ENCODE results near the gene RPS21.

The RPS21 gene

DNA sequence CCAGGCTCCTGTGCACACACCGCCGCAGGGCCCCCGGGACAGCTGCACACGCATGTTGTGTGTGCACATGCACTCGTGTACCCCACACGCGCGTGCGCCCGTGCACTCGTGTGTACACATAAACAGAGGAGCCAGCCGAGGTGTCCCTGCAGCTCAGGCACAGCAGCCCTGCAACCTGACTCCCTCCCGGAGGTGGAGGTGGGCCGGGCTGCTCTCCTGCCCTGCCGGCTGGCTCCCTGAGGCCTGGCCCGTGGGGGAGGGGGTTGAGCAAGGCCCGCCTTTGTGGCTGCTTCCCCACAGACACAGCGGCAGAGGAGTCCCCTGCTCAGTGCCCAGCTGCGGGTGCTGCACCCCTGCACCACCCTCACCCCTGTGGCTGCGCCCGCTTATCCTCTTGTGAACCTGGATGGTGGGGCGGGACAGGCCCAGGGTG is 39.8 kb downstream of the RPS21 start:
- DNase-seq (ENCODE audit: low read depth), result no peak

DNA sequence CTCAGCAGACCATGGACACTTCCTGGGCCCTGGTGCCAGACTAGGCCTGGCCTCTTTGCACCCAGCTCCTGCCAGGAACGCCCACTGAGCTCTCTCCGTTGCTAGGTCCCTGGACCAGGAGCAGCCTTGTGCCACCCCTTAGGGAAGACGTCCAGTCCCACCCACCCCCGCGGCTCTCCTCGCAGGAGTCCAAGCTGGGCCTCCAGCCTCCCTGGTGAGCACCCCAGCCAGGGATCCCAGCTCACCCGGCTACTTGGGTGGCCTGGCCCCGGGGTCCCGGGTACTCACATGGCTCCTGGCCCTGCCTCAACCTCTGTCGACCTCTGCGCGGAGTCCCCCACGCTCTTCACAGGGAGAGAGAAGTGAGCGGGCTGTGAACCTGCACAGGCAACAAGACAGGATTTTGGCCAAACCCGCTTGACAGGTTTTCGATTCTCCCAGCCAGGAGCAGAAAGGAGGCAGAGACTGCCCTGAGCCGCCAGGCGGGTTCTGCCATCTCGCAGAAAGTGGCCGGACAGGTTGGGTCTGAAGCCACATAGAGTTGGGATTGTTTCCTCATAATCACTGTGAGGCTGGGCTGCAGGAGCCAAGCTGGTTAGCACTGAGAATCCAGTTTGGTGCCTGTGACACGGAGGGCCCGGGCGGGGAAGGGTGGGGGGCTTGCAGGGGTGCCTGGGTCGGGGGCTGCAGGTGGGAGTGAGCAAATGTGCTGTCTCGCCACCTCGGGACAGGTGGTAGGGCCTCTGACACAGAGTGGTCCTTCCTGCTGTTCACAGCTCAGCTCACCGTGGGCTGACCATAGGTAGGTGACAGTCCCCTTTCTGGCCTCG is 40.5 kb downstream of the RPS21 start, which contains the start of gene RBBP8NL:
Gene RBBP8NL, minus strand, starts transcription at position 368 of the 830 bp plus-strand sequence. CDS start 7,892 bp downstream, outside the sequence.
- no peak for DNase-seq (ENCODE audit: low read depth)

DNA sequence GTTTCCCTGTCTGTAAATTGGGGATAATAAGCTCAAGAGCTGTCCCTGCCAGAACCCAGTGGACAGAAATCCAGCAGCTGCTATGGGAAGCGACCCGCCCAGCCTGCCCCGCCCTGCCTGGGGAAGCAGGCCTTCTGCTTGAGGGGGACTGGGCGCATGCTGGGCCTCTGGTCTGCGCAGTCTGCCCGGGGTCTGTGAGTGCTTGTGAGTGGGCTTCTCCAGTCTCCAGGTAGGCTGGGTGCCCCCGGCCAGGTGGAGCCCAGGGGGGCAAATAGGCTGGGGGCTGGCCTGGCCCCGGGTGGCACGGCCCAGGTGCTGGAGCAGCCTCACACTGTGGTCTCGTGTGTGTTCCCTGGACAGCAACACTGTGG is 41.1 kb downstream of the RPS21 start:
- DNase-seq (ENCODE audit: low read depth), result no peak

DNA sequence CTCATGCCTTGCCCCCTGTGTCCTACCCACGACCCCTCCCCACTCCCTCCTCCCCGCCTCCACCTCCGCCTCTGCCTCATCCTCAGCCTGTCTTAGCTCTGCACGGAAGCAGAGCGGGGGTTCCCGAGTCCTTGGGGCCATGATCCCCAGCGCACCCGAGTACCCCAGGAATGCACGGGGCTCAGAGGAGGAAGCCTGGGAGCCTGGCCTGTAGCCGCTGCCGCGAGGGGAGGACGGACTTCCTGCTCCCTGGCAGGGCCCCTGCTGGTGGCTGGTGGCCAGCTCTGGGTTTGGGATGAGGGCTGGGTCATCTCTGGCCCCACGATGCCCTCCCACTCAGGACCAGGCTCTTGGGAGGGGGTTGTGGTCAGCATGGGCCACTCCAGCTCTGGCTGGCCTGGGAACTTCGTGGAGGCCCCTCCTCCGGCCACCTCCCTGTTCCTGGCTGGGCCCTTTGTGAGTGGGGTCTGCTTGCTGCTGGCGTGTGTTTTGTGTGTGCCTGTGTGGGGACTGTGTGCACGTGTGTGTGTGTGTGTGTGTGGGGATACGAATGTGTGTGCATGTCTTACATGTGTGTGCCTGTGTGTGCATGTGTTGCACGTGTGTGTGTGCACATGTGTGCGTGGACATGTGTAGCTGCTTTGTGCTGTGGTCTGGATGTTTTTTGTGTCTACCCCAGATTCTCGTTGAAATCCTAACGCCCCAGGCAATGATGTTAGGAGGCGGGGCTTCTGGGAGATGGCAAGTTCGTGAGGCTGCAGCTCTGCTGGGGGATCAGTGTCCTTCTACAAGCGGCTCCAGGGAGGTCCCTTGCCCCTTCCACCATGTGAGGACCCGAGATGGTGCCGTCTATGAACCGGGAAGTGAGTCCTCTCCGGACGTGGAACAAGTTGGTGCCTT is 41.7 kb downstream of the RPS21 start:
- DNase-seq (ENCODE audit: low read depth), result no peak

DNA sequence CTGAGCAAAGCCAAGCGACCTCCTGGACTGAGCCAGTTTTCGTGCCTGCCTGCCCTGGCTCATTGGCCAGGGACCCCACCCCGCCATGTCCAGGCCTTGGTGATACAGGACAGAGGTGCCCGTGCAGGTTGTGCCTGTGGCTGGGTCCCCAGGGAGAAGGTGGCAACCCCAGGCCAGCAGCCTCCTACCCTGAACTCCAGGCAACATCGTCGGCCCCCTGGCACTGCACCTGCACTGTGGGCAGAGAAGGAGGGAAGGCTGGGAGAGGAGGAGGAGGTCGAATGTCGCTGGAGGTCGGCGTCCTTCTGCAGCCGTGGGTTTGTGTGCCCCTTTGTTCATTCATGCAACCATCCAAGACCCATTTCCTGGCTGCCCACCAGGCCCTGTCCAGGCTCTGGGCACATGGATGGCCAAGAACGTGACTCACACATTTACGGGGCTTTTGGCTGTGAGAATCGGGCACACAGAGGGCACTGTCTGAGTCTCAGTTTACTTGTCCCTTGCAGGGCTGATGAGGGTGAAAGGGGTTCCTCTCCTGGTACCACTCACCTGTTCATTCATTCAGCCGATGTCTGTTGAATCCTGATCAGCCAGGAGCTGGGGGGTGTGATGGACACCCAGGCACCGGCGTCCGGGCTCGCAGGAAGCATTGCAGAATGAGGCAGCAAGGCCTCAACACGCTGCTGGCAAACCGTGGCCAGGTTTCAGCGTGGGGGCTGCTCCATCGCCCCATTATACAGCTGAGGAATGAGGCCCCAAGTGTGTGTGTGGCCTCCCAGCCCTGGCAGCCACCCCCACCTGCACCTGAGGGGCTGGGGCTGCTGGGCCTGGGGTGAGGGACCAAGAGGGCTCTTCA is 42.8 kb downstream of the RPS21 start:
- DNase-seq (ENCODE audit: low read depth), result no peak

DNA sequence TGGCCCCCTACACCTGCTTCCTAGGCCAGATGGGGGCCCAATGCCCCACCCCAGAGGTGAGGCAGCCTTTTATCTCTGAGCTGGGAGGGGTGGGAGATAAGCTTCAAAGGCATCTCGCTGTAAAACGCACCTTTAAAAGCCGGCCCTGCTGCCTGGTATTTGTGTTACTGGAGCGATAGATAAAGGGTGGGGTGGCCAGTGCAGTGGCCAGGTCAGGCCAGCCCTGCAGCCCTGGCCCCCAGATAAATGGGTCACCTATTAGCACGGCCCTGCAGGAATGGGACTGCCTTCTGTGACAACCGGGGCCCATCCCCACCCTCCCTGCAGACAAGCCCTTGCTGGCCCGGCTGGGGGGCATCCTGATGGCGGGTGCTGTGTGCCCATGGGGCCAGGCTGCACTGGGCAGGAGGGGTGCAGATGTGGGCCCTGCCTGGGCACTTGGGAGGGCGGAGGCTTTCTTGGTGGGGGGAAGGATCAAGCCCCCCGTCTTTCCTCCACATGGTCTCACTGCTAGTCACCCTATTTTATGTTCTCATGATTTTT is 43.5 kb downstream of the RPS21 start:
- no peak for DNase-seq (ENCODE audit: low read depth)

DNA sequence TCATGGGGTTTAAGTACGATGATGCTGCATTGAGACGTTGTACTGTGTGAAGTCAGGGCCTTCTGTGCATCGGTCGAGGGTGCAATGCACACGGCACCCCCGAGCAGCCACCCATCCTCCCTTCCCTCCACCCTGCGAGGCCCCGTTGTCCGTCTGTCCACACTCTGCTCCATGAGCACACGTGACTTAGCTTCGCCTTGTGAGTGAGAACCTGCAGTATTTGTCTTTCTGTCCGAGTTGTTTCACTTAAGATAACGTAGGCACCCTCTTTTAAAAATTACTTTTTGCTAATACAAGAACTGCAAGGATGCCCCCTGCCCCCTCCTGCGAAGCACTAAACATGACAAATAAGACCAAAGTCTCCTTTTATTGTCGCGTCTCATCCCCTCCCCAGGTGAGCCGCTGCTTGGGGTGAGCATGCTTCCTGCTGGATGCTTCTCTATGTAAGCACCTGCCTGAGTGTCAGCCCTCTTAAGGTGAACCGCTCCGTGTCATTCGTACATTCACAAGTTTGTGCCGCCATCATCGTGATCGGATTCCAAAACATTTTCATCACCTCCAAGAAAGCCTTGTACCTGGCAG is 44.1 kb downstream of the RPS21 start:
- DNase-seq (ENCODE audit: low read depth), result no peak

DNA sequence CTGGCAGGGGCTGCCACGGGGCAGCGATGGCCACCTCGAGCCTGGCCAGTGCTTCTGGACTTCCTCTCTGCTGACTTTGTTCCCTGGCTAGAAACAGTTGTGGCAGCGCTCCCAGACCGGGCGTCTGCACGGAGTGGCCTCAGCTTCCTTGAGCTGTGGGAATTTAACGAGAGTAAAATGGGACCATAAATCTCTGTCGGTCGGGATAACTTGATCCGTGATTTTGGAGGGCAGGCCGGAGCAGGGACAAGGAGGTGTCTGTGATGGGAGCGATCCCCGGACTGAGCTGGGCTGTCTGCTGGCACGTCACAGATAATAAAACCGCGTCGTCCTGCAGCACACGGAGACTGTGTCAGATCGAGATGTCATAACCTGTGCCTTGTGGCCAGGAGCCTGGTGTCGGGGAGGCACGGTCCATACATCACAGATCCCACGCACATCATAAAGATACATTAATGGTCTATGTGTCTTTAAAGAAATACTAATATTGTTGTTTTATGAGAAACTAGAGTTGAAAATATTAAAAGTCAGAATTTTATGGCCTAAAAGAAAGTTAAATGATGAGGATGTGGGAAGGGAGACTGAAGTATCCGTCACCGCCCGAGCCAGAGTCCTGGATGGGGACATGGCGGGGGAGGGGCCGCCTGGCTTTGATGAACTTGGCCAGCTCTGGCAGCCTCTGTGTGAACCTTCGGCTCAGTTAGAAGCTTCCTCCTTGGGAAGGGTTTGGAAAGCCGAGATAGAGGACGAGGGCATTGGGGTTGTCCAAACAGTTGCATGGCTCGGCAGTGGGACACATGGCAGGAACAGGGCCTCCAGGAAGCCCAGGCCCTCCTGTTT is 47.0 kb downstream of the RPS21 start:
- no peak for DNase-seq (ENCODE audit: low read depth)

DNA sequence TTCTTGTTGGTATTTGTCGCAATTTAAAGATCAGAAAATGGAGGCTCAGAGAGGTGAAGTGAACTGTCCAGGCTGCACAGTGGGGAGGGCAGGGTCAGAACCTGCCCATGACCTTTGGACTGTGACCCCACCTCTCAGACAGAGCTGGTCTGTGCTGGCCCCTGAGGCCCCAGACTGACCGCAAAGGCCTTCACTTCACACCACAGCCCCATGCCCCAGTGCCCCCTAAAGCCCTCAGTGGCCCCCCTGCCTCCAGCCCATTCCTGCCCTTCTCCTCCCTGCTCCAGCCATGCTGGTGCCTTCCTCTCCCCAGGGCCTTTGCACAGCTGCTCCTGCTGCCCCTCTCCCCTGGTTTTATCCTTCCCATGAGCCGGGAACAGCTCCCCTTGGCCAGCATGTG is 49.8 kb downstream of the RPS21 start:
- DNase-seq (ENCODE audit: low read depth), result no peak

DNA sequence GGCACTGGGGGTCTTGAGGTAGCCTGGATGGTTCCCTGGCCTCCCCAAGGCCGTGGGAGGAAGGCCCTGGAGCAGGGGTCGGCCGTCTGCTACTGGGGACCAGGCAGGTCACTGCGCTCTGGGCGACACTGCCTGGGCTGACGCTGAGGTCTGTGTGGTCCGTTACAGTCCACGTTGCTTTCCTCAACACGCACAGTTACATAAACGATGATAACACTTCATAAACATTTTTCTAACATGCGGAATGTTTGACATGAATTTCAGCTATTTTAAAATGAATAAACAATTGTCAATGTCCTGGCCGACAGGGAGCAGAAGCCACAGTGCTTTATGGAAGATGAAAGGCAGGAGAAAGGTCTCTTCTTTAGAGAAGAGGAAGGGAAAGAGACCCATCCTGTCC is 50.6 kb downstream of the RPS21 start:
- DNase-seq (ENCODE audit: low read depth), result no peak

DNA sequence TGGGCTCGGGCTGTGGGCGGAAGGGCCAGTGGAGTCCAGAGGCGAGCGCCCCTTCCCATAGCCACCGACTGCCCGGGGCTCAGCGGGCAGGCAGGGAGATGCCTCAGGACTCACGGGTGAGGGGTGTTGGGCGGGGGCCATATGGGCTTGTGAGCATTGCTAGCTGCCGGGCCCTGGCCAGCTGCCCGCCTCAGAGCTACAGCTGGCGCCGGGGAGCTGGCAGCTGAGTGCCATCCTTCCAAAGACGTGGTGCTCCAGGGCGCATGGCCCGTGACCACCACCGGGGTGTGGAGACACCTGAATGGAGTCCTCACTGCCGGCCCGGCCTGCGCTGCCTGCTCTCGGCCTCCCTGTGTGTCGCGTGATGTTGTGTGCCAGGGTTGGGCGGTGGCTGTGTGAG is 51.0 kb downstream of the RPS21 start:
- no peak for DNase-seq (ENCODE audit: low read depth)
